ACHN (cell line): Measurements from ENCODE around the gene RAB7B.

Experiments used
- DNase-seq: peaks from one replicate; pipeline ENCODE4 v3.0.0-alpha.2; 2015
- in situ Hi-C: cut with HindIII; loops from 2 replicates; pipeline ENCODE4 v1.10.0; 2017; ENCODE audit warnings: low sequenced_read_pairs, low pct_ligation_motif_present, low pct_unique_long_range_greater_than_20kb

RAB7B gene

GRCh38 chr1:205981257-205981656, 21.9 kb downstream of the RAB7B start:
- DNase-seq = no peak
- in situ Hi-C loops = no loop called here

GRCh38 chr1:205980237-205980870, 22.8 kb downstream of the RAB7B start:
- in situ Hi-C loops = no loop called here
- no peak for DNase-seq

GRCh38 chr1:205979301-205979700, 23.9 kb downstream of the RAB7B start:
- DNase-seq = no peak
- in situ Hi-C loops = no loop called here

- no peak for DNase-seq
- in situ Hi-C loops = no loop called here
Observed at GRCh38 chr1:205978676-205979075, 24.5 kb downstream of the RAB7B start.

GRCh38 chr1:205977402-205978014, 25.7 kb downstream of the RAB7B start:
- peak; percentile 77 for DNase-seq
- in situ Hi-C loops = no loop called here

DNA sequence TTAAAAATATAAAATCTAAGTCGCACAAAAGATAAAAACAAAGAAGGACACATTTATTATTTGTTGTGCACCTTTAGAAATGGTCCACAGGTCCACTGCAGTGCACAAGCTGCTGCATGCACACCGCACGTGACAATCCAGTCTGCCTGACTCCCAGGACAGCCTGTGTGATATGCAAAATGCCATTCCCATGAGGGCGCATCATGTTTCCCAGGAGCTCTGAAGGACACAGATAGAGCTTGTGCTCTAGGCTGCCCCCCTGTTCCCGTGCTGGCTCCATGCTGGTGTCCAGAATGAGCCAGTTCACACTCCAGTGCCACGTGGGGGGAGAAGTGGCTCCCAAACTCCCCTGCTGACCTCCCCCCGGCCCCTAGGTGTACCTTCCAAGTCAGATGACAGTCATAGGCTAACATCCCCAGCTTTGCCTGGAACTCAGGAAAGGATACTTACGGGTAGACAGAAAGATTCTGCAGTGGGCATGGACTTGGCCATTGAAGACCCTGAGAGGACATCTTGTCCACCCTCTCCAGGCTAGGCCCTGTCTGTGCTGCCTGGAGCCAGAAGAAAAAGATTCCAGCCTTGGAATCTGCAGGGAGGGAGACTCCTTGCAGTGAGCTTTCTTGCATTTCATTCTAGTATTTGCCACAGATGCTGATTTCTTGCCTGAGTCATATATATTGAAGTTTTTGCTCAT, 26.3 kb downstream of the RAB7B start:
- in situ Hi-C loops = no loop called here
- peak; percentile 54 for DNase-seq

GRCh38 chr1:205976036-205976435, 27.2 kb downstream of the RAB7B start:
- no peak for DNase-seq
- in situ Hi-C loops = no loop called here

GRCh38 chr1:205975387-205975998, 27.7 kb downstream of the RAB7B start:
- no peak for DNase-seq
- in situ Hi-C loops = no loop called here

DNA sequence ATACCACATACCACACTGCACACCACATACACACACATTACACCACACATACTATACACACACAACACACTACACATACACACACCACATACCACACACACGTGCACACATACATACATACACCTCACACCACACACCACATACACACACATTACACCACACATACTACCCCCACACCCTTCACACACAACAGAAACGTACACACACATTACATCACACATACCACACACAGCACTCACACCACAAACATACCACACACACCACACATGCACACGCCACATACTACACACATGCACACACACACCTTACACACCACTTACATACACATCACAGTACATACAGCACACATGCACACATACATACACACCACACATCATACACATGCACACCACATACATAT, 28.5 kb downstream of the RAB7B start:
- in situ Hi-C loops = no loop called here
- no peak for DNase-seq

DNA sequence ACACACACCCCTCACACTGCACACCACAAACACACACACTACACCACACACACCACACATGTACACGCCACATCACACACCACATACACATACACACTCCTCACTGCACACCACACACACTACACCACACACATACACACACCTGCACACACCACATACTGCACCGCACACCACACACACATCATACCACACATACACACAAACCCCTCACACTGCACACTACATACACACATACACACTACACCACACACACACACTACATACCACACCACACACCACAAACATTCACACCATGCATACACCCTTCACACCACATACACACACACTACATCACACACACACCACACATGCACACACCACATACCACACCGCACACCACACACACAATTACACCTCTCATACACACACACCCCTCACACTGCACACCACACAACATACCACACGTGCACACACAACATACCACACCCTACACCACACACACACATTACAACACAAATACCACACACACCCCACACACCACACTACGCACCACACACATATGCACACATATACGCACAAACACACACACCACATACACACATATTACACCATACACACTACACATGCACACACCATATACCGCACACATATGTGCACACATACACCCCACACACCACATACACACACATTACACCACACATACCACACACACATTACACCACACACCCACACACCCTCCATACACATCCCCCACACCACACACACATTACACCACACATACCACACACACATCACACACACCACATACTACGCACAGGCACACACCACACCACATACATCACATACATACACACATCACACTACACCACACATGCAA, 29.6 kb downstream of the RAB7B start:
- in situ Hi-C loops = no loop called here
- DNase-seq = no peak

- no peak for DNase-seq
- in situ Hi-C loops = no loop called here
Observed at GRCh38 chr1:205972491-205973168, 30.6 kb downstream of the RAB7B start.

DNA sequence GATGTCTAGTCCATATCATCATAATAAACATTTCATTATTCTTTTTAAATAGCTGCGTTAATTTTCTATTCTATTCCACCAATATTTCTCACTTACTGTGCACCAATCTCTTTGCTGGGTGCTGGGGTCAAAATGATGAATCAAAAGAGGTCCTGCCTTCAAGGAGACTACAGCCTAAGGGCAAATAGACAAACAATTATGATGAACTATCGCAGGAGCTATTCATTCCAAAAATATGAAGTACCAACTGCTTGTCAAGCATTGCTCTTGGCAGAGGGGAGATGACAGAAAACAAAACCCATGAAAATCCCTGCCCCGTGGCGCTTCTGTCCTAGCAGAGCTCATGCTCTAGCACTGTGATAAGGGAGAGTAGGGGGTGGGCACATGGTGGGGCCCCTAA, 31.1 kb downstream of the RAB7B start:
- in situ Hi-C loops = no loop called here
- DNase-seq = no peak

DNA sequence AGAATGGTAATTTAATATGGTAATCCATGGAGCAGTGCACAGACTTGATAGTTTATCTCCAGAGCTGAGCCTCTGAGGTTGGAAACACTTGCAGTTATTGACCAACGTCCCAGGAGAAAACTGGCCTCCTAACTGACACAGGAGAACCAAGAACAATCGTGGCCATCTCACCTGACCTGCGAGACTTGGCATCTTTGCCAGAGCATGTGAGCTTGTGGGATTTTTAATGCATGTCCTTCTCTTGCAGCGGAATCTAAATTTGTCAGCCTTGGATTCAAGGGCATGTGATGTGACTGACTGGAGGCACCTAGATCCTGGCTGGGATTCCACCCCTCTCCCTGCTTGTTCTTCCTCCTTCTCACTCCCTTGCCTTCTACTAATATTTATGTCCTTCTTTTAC, 32.1 kb downstream of the RAB7B start:
- no peak for DNase-seq
- in situ Hi-C loops = no loop called here

DNA sequence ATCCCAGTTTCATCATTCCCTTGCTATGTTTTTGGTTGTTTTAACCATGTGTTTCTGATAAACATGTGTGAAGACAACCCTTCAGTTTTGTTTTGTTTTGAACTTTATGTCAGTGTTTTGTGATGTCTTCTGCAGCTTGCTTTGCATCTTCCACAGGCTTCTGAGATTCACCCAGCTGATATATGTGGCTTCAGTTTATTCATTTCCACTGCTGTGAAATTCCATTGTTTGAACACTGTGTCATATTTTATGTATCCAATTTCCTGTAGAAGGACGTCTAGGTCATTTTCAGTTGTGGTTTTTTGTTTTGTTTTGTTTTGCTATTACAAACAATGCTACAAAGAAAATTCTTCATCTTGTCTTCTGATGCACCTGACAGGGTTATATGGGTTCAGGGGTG, 32.7 kb downstream of the RAB7B start:
- in situ Hi-C loops = no loop called here
- DNase-seq = no peak

DNA sequence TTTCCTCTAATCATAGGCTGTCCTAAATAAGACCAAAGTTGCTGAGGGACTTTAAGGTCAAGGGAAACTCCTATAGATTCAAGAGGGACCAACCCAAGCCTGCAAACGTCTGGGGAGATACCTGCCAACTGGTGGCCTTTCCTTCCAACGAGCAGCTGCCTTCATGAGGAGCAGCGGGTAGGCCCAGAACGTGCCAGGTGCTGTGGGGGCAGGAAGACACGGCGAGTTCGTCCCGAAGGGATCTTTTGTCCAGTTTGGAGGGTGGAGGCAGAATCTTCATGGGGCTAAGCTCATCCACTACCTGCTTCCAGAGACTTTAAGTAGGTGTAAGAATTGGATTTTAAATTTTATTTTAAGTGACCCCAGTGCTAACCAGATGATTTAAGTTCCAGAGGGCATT, 34.0 kb downstream of the RAB7B start:
- in situ Hi-C loops = no loop called here

DNA sequence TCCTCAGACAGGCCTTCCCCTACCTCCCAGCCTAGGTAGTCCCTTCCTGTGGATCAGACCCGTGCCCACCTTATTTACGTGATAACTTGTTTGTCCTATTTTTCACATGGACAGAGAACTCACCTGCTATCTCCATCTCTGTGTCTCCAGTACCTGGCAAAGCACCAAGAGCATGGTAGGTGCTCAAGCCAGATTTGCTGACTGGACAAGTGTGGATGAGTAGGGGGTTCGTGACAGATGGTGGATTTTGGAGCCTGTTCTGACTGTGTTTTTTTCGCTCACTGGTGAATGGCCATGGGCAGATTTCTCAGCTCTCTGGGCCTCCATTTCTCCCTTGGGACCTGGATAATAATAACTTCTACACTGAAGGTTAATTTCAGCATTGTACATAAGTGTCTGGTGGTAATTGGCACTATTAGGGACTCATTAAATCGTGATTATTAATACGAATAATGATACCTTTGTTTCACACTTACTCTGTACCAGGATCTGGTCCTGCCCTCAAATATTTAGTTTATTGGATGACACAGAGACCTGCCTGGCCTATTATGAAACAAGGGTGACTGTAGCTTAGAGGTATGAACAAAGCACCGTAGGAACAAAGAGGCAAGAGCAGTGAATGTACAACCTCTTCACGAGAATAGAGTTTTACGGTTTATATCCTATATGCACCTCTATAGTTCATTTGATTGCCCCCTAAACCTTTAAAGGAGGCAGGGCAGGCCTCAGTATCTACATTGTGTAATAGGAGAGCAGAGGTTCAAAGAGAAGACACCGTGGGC, 35.5 kb downstream of the RAB7B start:
- no peak for DNase-seq

More for the DNA sequence above, 34.0 kb downstream of the RAB7B start:
- no peak for DNase-seq

GRCh38 chr1:205965036-205965884, 37.9 kb downstream of the RAB7B start:
- DNase-seq = no peak
- in situ Hi-C loops = no loop called here

More for the DNA sequence above, 35.5 kb downstream of the RAB7B start:
- in situ Hi-C loops = no loop called here
